Measurements from ENCODE around the gene ANAPC4.

The ANAPC4 gene

GRCh38 chr4:25347473-25347872 lies 29.6 kb upstream of the ANAPC4 start:
- DNase-seq (ENCODE audit: extremely low read depth, low read depth), result no peak
- TF ChIP-seq CTCF (IDR thresholded peaks at IDR 0.05; ENCODE audit: low read depth, low read length), result no peak

- no peak for TF ChIP-seq CTCF (IDR thresholded peaks at IDR 0.05; ENCODE audit: low read depth, low read length)
- no peak for DNase-seq (ENCODE audit: extremely low read depth, low read depth)
Observed at GRCh38 chr4:25347971-25348370, 29.1 kb upstream of the ANAPC4 start.

- DNase-seq (ENCODE audit: extremely low read depth, low read depth), result no peak
Observed at GRCh38 chr4:25350561-25350960, 26.5 kb upstream of the ANAPC4 start.

GRCh38 chr4:25351777-25352416 lies 25.2 kb upstream of the ANAPC4 start:
- no peak for DNase-seq (ENCODE audit: extremely low read depth, low read depth)
- TF ChIP-seq CTCF (IDR thresholded peaks at IDR 0.05; ENCODE audit: low read depth, low read length), result no peak

More at GRCh38 chr4:25350561-25350960, 26.5 kb upstream of the ANAPC4 start:
- no peak for TF ChIP-seq CTCF (IDR thresholded peaks at IDR 0.05; ENCODE audit: low read depth, low read length)

GRCh38 chr4:25356068-25356467 lies 21.0 kb upstream of the ANAPC4 start:
- no peak for TF ChIP-seq CTCF (IDR thresholded peaks at IDR 0.05; ENCODE audit: low read depth, low read length)
- DNase-seq (ENCODE audit: extremely low read depth, low read depth), result no peak

GRCh38 chr4:25358515-25359275 lies 18.4 kb upstream of the ANAPC4 start:
- no peak for DNase-seq (ENCODE audit: extremely low read depth, low read depth)
- no peak for TF ChIP-seq CTCF (IDR thresholded peaks at IDR 0.05; ENCODE audit: low read depth, low read length)

GRCh38 chr4:25361253-25361652 lies 15.8 kb upstream of the ANAPC4 start:
- no peak for TF ChIP-seq CTCF (IDR thresholded peaks at IDR 0.05; ENCODE audit: low read depth, low read length)
- no peak for DNase-seq (ENCODE audit: extremely low read depth, low read depth)

Measured in AG09319 (cell line).